Stimulated activated CD4-positive, alpha-beta T cell treated with anti-CD3 and anti-CD28 coated beads, Interleukin-2, amount 100 ng/mL, for 4 hours (primary cell): Measurements from ENCODE around the gene TMEM86A.

ENCODE experiments used
- DNase-seq: peaks from one replicate; pipeline ENCODE4 v3.0.0-alpha.2; 2020; ENCODE audit warnings: low read depth

The TMEM86A gene

GRCh38 chr11:18726040-18726439 is 27.5 kb downstream of the TMEM86A start, which contains the start of gene IGSF22:
IGSF22 (minus strand) TSS chr11:18726188; CDS start chr11:18724236, 1,952 bp downstream.
- no peak for DNase-seq

GRCh38 chr11:18727479-18728236 is 29.1 kb downstream of the TMEM86A start:
- peak; percentile 29 for DNase-seq

DNA sequence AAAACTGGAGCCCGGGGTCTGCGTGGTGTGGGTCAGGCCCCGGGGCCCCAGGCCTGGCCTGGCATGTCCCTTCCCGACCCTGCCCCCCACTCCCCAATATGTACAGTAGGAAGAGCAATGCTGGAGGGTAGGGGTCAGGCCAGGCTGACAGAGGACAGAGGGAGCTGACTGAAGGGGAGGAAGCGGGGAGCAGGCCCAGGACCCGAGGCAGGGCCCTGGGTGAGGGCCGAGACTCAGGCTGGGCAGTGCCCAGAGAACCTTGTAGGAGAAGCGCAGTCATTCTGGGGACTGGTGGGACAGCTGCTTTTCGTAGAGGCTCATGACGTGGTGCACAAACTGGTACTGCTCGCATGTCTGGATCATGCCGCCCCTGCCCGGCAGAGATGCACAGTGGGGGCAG is 30.1 kb downstream of the TMEM86A start:
- DNase-seq: no peak

DNA sequence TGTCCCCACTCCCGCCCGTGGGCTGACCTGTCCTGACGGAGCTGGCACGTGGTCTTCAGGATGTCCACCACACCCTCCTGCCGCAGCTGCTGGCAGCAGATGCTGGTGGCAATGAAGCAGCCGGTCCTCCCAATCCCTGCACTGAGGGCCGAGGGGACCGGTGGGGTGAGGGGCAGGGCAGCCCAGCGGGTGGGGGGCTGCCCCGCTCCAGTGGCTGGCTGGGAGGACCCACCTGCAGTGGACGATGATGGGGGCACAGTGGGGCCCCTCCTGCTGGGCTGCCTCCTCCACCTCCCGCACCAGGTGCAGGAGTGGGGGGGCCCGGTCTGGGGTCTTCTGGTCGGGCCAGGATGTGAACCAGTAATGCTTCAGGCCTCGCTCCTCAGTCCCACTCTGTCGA is 30.8 kb downstream of the TMEM86A start:
- no peak for DNase-seq

DNA sequence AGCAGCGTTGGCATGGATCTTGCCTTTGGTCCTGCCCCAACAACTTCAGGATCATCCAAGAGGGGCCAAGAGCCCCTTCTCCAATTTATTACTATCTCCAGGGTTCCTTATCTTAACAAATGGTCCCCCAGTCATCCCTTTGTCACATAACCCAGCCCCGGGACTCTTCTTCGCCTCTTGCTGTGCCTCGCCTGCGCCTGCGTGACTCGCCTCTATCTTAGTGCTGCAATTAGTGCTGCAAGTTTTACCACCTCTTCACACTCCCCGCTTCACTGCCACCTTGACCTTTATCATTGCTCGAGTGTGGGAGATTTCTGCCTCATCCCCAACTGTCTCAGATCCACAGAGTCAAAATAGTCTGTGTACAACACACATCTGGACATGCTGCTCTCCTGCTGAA is 31.4 kb downstream of the TMEM86A start:
- DNase-seq: no peak

DNA sequence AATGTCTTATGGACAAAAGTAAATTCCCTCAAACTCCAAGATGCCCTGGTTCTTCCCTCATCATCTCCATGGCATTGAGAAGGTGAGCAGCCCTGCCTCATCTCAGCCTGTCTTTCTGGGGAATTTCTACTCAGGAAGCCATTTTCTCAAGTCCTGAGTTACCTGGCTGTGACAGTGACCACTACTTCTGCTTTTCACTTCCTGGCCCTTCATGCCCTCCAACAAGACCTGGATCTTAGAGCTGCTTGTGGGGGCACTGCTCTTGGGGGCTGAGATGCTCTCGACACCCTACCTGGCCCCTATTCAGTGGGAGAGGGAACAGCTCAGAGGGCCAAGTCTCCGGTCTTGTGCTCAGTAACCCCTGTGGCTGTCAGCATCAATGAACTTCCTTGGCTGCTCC is 32.9 kb downstream of the TMEM86A start:
- no peak for DNase-seq

DNA sequence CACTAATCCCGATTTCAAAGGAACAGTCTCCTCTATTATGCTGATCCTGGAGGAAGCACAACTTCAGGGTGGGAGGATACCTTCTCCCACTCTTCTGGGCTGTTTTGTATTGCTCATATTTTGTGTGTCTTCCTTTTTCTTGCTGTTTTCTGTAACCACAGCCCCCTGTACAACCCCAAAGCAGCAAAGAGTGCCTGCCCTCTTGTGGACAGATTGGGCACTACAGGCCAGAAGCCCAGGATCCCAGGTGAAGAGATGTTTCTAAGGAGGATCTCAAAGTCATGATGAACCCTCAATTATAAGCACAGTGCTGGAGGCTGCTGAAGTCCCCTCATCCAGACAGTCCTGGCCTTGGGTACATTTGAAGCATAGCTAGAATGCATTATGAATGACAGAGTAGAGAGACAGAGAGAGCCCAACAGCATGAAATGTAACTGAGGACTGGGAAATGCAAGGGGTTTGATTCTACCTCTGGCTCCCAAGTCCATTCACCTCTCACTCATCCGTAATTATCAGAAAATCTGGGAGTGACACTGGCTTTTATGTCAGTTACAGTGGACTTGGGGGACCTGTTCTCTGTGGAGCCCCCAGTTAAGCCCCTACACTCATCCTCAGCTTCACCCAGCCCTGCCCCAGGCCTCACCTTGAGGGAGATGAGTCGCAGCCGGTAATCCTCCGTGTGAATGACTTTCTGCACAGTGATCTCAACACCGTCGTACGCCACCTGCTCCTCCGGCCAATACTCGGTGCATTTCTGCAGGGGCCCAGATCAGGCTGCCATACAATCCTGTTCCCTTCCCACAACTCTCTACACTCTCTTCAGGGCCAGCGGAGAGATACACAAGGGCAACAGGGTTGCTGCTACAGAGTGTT is 33.6 kb downstream of the TMEM86A start:
- DNase-seq: peak; percentile 44

DNA sequence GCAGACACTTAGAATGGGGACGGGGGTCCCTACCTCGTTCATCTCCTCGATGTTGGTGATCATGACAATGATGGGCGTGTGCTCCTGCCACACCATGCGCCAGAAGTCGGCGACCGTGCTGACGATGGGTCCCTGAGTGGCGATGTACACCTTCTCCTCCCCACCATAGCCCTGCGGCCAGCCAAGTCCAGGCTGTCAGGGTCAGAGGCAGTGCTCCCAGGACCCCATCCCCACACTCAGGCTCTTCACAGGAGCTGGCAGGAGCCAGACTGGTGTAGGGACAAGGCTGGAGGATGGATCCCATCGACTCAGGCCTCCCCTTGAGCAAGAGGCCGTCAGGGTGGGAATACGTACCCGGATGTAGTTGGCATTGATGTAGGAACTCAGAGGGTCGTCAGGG is 34.6 kb downstream of the TMEM86A start:
- no peak for DNase-seq

- no peak for DNase-seq
Measured at GRCh38 chr11:18736590-18737148, 38.1 kb downstream of the TMEM86A start.

- DNase-seq: no peak
Measured at GRCh38 chr11:18737642-18738041, 39.1 kb downstream of the TMEM86A start.

DNA sequence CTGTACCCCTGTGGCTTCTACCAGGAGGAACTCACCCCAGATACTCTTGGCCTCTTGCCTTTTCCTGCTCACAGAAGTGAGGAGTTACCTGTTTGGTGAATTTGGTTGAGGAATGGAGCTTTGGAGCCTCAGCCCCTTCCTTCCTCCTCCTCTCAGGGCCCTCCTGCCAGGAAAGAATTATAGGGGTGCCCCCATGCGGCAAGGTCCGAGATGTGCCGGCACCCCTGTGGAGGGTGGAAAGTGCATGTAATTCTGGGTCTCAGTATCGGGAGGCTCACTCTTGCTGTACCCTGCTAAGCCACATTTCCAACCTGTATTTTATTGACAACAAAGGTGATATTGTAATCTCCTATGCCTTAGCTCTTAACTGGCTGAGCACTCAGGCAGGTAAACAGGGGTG is 41.1 kb downstream of the TMEM86A start:
- DNase-seq: no peak

GRCh38 chr11:18741783-18742182 is 43.2 kb downstream of the TMEM86A start:
- no peak for DNase-seq

GRCh38 chr11:18743365-18743764 is 44.8 kb downstream of the TMEM86A start:
- no peak for DNase-seq

DNA sequence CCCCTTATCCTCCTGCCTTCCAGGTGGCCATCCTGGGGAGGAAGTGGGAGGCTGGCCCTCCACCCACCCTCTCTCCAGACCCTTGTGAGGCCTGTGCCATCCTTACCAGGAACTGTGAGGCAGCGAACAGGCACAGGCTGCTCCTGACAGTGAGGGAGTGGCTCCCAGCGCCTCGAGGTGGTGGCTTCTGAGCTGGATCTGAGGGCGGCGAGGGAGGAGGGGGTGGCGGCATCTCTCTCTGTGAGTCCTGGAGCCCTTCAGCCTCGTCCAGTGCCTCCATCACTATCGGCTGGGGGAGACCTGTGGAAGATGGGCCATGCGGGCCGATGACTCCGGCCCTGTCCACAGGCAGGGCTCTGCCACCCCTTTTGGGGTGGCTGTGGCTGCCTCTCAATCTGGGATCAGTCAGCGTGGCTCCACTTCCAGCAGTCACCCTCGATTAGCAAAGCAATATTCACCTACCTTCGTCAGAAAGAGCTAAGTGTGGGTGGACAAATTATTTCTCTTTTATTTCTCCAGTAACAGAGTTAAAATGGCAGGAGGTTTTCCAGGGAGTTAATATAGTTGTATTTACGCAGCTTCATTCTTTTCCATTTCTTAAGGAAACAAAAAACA is 45.4 kb downstream of the TMEM86A start:
- no peak for DNase-seq

DNA sequence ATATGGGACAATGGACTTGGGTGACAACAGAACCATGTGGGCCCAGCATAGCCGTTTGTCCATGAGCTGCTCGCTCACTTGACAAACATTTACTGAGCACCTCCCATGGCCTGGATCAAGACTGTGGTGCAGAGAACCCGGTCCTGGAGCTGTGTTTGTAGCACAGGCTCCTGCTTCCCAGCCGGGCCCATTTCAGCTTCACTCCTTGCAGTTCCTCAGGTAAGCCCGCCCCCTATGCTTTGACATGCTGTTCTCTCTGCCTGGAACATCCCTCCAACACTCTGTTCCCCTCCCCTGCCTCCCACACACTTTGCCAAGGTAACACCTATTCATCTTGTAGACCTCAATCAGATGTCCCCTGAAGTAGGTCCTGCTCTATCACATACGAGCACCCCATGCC is 46.7 kb downstream of the TMEM86A start:
- DNase-seq: no peak

DNA sequence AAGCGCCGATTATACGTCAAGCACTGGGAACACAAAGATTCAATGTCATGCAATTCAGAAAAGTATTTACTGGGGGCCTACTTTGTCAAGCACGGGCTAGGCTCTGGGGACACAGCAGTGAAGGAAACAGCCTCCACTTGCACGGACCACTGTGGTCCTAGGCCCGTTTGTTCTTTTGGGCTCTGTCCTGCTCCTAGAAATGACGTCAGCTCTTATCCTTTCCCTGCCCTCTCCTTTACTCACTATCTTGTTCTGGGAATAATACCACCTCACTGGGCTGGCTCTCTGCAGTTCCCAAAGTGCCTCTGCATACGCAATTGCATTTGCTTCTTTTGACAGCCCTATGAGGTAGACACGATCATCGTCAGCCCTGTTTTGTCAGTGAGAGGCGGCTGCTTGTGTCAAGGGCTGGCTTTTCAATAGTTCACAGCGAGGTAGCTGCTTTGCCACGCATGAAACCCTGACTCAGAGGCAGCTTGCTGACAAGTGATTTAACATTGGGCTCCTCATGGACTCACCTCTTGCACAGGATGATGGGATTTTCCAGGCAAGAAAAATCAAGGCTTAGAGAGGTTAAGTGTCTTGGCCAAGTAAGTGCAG is 50.3 kb downstream of the TMEM86A start:
- DNase-seq: no peak

GRCh38 chr11:18749681-18750319 is 51.2 kb downstream of the TMEM86A start:
- DNase-seq: no peak

- DNase-seq: no peak
Measured at GRCh38 chr11:18750944-18751343, 52.4 kb downstream of the TMEM86A start.

- no peak for DNase-seq
Measured at GRCh38 chr11:18752502-18752901, 53.9 kb downstream of the TMEM86A start.

DNA sequence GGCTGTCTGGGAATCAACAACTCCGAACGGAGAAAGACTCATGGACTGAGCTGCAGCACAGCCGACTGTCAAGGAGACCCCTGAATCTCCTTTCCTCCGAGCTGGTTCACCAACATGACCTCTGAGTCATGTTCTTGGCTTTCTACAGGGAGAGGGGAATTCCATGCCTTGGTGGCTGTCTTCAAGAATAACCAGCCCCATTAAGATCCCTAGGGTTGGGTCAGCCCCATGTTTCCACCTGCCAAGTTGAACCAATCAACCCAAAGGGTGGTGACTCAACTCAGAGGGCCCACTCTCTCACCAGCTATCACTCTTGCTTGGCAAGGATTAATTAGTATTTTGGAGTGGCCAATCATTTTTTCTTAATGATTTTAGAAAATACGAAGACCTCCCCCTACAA is 55.7 kb downstream of the TMEM86A start:
- DNase-seq: no peak
